Transverse colon (tissue), 4 donors: Measurements from ENCODE around the gene DHRS1. TPM values are rescaled to one million over a fixed set of nuclear protein-coding genes. Genes with fewer than 3 reads are reported as not detected.

Experiments
- DNase-seq: peaks from one replicate; pipeline ENCODE4 v3.0.0-alpha.2; 2019
- H3K27ac ChIP-seq, 4 donors: fragments of 200-600 bp; sonication (generic); 2 replicates each; pipeline ENCODE4 v1.5.1; 2016 to 2018; ENCODE audit warnings: inconsistent platforms in 4 of 4
- H3K27me3 ChIP-seq: fragments of 200-600 bp; sonication (generic); 2 replicates; pipeline ENCODE4 v1.5.1; 2017; ENCODE audit warnings: inconsistent platforms
- H3K36me3 ChIP-seq, 4 donors: fragments of 200-600 bp; sonication (generic); 2 replicates each; pipeline ENCODE4 v1.5.1; 2017 to 2019; ENCODE audit warnings: inconsistent platforms in 4 of 4
- H3K4me1 ChIP-seq, 4 donors: fragments of 200-600 bp; sonication (generic); 2 replicates each; pipeline ENCODE4 v1.5.1; 2017 to 2020; ENCODE audit warnings: inconsistent platforms in 4 of 4
- H3K4me3 ChIP-seq, 4 donors: fragments of 200-600 bp; sonication (generic); 1 replicate in 1 of 4; 2 replicates in 3 of 4; pipeline versions ENCODE4 v1.5.1 to v1.6.1; 2017 to 2019; ENCODE audit warnings: inconsistent platforms in 4 of 4
- H3K9me3 ChIP-seq, 2 donors: fragments of 200-600 bp; sonication (generic); 2 replicates each; pipeline ENCODE4 v1.5.1; 2017 to 2019; ENCODE audit warnings: inconsistent platforms in 2 of 2
- EP300 ChIP-seq: sonication (generic); formaldehyde crosslinking; IDR thresholded peaks from one replicate; pipeline ENCODE4 v1.6.1; 2017; ENCODE audit warnings: antibody characterized with exemption, low read depth
- POLR2A ChIP-seq: fragments of 450-650 bp; IDR thresholded peaks from one replicate; pipeline ENCODE4 v1.6.1; 2016; ENCODE audit warnings: antibody characterized with exemption, mild to moderate bottlenecking, moderate library complexity
- POLR2AphosphoS5 ChIP-seq, 3 donors: sonication (generic); formaldehyde crosslinking; IDR thresholded peaks; one replicate each; pipeline ENCODE4 v1.6.1; 2016; ENCODE audit warnings: antibody characterized with exemption in 3 of 3
- WGBS, 2 donors: methylation state at CpG; one replicate each; pipeline ENCODE4 v1.1.5; 2018; ENCODE audit warnings: low coverage in 1 of 2; 5-methylcytosine and 5-hydroxymethylcytosine counted together
- in situ Hi-C, 4 donors: fragments of 200-750 bp; cut with MboI; loops; one replicate each; pipeline versions ENCODE4 v1.15.0 to v1.15.1; 2017; ENCODE audit warnings: low sequenced_read_pairs in 3 of 4, low pct_ligation_motif_present in 1 of 4, low pct_unique_long_range_greater_than_20kb in 1 of 4
- intact Hi-C: fragments of 100-400 bp; cut with DNase I; formaldehyde crosslinking; loops from one replicate; pipeline ENCODE4 v1.15.1; 2023; ENCODE audit warnings: low total_unique reads
- total RNA-seq, 4 donors: library from RNA; depleted of rRNA; stranded (reverse); fragments of >200 nt; gene quantifications; one replicate each; pipeline ENCODE4 v1.1.0, GENCODE V29; 2016
- TF ChIP-seq, protein P1 (sequence below), 5 experiments: fragments of 200-600 bp in 3 of 5; fragments of 450-650 bp in 2 of 5; sonication (generic) in 3 of 5; IDR thresholded peaks; 1 replicate in 2 of 5; 2 replicates in 3 of 5; pipeline ENCODE4 v1.5.1; 2016 to 2017; ENCODE audit warnings: antibody characterized with exemption in 5 of 5, inconsistent platforms in 3 of 5, mild to moderate bottlenecking in 2 of 5, moderate library complexity in 1 of 5

The DHRS1 gene
- total RNA-seq, 4 donors from 2014 or later, result 84.2 to 106 (median 94.6) TPM

DNA sequence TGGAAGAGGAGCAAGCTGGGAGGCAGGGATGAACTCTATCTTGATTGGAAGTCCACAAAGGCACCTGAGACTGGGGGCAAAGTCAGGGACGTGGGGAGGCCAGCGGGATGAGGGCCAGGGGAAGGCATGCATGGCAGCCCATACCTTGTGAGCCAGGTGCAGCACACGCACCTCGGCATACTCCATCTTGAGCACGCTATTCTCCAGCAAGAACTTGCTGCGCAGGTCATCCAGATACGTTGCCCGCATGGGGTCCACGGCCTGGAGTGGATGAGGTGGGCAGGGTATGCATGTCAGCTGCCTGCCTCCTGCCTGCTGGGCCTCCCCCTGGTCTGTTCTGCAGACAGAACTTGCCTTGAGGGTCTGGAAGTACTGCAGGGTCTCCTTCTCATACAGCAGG lies 32.1 kb downstream of the DHRS1 start:
- peaks cover 0 to 18% (median 0%) of the 10 kb centered on the region in 4 donors for H3K36me3 ChIP-seq
- TF ChIP-seq, protein P1, sequence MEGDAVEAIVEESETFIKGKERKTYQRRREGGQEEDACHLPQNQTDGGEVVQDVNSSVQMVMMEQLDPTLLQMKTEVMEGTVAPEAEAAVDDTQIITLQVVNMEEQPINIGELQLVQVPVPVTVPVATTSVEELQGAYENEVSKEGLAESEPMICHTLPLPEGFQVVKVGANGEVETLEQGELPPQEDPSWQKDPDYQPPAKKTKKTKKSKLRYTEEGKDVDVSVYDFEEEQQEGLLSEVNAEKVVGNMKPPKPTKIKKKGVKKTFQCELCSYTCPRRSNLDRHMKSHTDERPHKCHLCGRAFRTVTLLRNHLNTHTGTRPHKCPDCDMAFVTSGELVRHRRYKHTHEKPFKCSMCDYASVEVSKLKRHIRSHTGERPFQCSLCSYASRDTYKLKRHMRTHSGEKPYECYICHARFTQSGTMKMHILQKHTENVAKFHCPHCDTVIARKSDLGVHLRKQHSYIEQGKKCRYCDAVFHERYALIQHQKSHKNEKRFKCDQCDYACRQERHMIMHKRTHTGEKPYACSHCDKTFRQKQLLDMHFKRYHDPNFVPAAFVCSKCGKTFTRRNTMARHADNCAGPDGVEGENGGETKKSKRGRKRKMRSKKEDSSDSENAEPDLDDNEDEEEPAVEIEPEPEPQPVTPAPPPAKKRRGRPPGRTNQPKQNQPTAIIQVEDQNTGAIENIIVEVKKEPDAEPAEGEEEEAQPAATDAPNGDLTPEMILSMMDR (IDR thresholded peaks at IDR 0.05), result no peak
- TF ChIP-seq POLR2A (no peak), POLR2AphosphoS5 (IDR thresholded peaks at IDR 0.05) (no peak), EP300 (no peak)
- 93% methylated on average over 9 of the region's 9 CpGs; no CpG with 5 or more reads in 1 of the 2 donors for WGBS, 2 donors
- intact Hi-C loops, result no loop called here
- H3K4me3 ChIP-seq, result no peak overlapping the region
- no peak for DNase-seq
- no peaks in the 10 kb centered on the region for H3K27me3 ChIP-seq
- in situ Hi-C loops, result no loop called here
- H3K27ac ChIP-seq, result no peak overlapping the region
- no peaks in the 10 kb centered on the region for H3K9me3 ChIP-seq
- H3K4me1 ChIP-seq, result peaks cover 0 to 14% (median 2%) of the 10 kb centered on the region in 4 donors

DNA sequence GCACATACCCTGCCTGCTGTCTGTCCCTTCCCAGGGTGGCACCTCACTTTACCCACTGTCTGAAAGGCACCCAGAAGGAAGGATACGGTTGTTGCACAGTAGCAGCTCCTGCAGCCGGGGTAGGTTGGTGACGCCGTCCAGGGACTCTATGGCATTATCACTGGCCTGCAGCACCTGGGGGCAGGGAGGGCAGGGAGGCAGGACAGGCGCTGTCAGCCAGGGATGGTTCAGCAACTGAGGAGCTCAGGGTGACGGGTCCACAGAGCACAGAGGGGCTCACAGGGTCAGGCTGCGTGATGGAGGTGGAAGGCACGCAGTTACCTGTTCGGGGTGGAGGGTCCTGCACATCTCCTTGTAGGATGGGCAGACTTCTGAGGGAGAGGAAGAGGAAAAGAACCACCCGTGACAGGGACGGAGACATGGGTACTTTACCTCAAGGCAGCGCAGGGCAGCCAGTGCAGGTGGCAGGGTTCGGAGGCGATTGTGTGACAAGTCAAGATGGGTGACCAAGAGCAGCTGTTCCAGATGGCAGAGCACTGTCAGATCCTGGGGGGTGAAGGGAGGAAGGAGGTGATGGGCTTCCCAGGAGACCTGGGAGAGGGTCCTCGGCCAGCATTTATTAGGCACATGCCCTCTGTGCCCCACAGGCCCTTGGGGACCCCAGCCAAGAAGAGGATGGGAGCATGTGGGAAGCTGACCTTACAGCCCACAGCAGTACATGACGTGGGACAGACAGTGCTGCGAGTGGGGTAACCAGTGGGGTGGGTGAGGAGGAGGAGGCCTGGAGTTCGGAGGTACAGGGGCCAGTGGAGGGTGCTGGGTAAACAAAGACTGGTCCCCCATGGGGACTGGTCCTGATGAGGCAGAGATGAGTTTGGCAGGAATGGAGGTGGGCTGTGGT lies 33.0 kb downstream of the DHRS1 start:
- 85 to 95% methylated on average over 9 to 17 of the region's 18 CpGs for WGBS, 2 donors

DNA sequence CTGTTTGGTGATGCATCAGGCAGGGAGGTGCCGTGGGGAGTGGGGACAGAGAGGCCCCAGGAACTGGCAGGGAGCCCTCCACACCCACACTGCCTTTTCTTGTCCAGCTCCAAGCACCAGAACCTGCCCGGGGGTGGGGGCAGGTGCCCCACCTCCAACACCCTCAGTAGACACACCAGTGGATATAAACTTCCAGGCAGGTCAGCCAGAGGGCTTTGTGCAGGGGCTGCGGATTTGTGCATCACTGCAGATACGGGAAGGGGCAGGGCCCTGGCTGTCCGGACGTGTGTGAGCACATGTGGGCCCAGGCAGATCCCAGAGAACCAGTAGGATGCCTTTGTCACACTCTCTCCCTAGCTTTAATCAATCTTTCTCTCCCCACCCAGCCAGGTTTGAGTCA lies 35.3 kb downstream of the DHRS1 start:
- Histone ChIP-seq H3K4me3 (no peak overlapping the region), H3K9me3 (no peaks in the 10 kb centered on the region), H3K27ac (no peak overlapping the region), H3K27me3 (no peaks in the 10 kb centered on the region), H3K36me3 (peaks cover 0 to 18% (median 0%) of the 10 kb centered on the region in 4 donors), H3K4me1 (no peaks in the 10 kb centered on the region)
- in situ Hi-C loops (no loop called here), intact Hi-C loops (no loop called here)
- no peak for TF ChIP-seq EP300
- TF ChIP-seq POLR2A, result no peak
- TF ChIP-seq POLR2AphosphoS5 (IDR thresholded peaks at IDR 0.05), result no peak
- TF ChIP-seq, protein P1 (IDR thresholded peaks at IDR 0.05), result no peak
- DNase-seq, result no peak
- WGBS, 2 donors, result 81% methylated on average over 6 of the region's 6 CpGs; no CpG with 5 or more reads in 1 of the 2 donors

More for the DNA sequence above, 33.0 kb downstream of the DHRS1 start:
- intact Hi-C loops, result no loop called here
- TF ChIP-seq EP300, result no peak
- TF ChIP-seq, protein P1 (IDR thresholded peaks at IDR 0.05), result no peak
- no peak for TF ChIP-seq POLR2A
- no peak for TF ChIP-seq POLR2AphosphoS5 (IDR thresholded peaks at IDR 0.05)
- DNase-seq, result no peak
- H3K4me3 ChIP-seq, result no peak overlapping the region
- H3K4me1 ChIP-seq, result peaks cover 0 to 5% (median under 1%) of the 10 kb centered on the region in 4 donors
- no peaks in the 10 kb centered on the region for H3K9me3 ChIP-seq
- H3K27ac ChIP-seq, result no peak overlapping the region
- H3K36me3 ChIP-seq, result peaks cover 0 to 18% (median 0%) of the 10 kb centered on the region in 4 donors
- in situ Hi-C loops, result no loop called here
- no peaks in the 10 kb centered on the region for H3K27me3 ChIP-seq

DNA sequence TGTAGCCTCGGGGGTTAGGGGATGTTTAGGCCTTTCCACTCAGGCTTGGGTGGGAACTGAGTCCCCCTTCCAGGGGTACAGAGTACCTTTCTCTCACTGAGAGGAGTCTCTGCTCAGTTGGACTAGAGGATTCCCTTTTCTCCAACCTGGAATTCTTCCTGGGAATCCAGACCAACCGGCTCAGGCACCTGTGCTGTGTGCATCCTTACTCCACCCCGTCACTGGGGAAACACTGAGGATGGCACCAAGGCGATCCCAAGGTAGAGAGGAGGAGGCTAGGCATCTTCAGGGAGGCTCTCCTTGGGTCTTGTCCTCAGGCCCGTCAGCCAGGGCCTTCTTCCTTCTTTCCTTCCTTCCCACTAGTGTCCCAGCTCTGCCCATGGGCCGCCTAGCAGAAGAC lies 35.7 kb downstream of the DHRS1 start:
- DNase-seq, result no peak
- Histone ChIP-seq H3K4me3 (no peak overlapping the region), H3K27me3 (no peaks in the 10 kb centered on the region), H3K4me1 (no peaks in the 10 kb centered on the region), H3K27ac (no peak overlapping the region), H3K36me3 (peaks cover 0 to 18% (median 0%) of the 10 kb centered on the region in 4 donors), H3K9me3 (no peaks in the 10 kb centered on the region)
- in situ Hi-C loops, result no loop called here
- intact Hi-C loops, result no loop called here
- 84% methylated on average over 6 of the region's 6 CpGs; no CpG with 5 or more reads in 1 of the 2 donors for WGBS, 2 donors
- TF ChIP-seq POLR2AphosphoS5 (IDR thresholded peaks at IDR 0.05) (no peak), EP300 (no peak), POLR2A (no peak)
- TF ChIP-seq, protein P1 (IDR thresholded peaks at IDR 0.05), result no peak
